ENCODE data around the gene ALG9.

Gene ALG9

DNA sequence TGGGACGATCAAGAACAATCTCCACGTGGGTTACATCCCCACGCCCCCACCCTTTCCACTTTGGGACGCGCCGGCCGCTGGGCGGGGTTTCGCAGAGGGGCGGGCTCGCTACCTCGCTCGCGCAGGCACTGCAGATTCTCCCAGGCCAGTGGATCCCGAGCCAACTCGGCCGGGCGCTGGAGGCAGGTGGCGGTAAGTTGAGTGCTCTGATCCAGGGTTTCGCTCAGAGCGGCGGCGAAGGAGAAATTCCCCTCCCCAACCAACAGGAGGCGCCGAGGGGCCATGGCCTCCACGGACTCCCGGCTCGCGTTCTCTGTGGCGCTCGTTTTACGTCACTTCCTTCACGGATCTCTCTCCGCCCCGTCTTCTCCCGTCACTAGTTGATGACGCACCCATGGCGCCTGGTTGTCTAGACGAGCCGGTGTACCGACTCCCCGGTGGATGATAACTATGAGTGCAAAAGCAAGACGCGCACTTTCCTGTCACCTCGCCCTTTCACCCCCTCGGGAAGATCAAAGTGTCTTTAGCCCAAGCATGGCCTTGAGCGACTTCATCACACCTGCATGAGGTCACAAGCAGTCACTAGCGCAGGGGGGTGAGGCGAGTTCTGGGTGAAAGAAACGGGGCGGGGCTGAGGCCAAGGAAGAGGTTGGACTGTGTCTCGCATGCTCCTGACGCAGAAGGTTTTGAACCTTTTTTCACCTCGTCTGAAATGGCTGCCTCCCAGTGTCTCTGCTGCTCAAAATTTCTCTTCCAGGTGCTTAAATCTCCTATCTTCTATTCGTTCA lies 7.7 kb upstream of the ALG9 start, which contains the start of the genes CFAP68 and FDXACB1:
Gene CFAP68, plus strand, starts transcription at position 693 of the 788 bp plus-strand sequence. Its CDS starts 20 bp downstream, at position 713.
Gene FDXACB1, minus strand, starts transcription at position 317 of the 788 bp plus-strand sequence. Its CDS starts 33 bp downstream, at position 284.
- no peak for FAIRE-seq
- TF ChIP-seq, protein P1, sequence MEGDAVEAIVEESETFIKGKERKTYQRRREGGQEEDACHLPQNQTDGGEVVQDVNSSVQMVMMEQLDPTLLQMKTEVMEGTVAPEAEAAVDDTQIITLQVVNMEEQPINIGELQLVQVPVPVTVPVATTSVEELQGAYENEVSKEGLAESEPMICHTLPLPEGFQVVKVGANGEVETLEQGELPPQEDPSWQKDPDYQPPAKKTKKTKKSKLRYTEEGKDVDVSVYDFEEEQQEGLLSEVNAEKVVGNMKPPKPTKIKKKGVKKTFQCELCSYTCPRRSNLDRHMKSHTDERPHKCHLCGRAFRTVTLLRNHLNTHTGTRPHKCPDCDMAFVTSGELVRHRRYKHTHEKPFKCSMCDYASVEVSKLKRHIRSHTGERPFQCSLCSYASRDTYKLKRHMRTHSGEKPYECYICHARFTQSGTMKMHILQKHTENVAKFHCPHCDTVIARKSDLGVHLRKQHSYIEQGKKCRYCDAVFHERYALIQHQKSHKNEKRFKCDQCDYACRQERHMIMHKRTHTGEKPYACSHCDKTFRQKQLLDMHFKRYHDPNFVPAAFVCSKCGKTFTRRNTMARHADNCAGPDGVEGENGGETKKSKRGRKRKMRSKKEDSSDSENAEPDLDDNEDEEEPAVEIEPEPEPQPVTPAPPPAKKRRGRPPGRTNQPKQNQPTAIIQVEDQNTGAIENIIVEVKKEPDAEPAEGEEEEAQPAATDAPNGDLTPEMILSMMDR (IDR thresholded peaks at IDR 0.05; ENCODE audit: insufficient read depth, missing control alignments), result peak; percentile 75
- DNase-seq (ENCODE audit: insufficient read length, low spot score), result peak; percentile 56

- TF ChIP-seq, protein P1 (IDR thresholded peaks at IDR 0.05; ENCODE audit: insufficient read depth, missing control alignments), result no peak
- FAIRE-seq, result no peak
- no peak for DNase-seq (ENCODE audit: insufficient read length, low spot score)
Measured at GRCh38 chr11:111878385-111878848, 7.0 kb upstream of the ALG9 start.

- TF ChIP-seq, protein P1 (IDR thresholded peaks at IDR 0.05; ENCODE audit: insufficient read depth, missing control alignments), result no peak
- no peak for FAIRE-seq
- no peak for DNase-seq (ENCODE audit: insufficient read length, low spot score)
Measured at GRCh38 chr11:111871693-111872161, 346 bp upstream of the ALG9 start.

DNA sequence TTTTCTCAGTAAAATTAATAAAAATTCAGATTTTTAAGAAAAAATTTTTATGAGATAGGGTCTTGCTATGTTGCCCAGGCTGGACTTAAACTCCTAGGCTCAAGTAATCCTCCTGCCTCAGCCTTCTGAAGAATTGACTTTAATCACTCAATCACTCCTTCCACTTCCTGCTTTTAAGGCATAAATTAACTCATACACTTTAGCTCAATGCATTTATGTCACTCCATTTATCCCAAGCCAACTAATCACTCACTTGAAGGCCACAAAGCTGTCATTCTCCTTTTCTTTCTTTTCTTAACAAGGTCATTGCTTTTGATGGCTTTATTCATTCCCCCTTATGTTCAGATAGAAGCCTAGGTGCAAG lies 877 bp downstream of the ALG9 start:
- FAIRE-seq (no peak), DNase-seq (ENCODE audit: insufficient read length, low spot score) (no peak)
- TF ChIP-seq, protein P1 (IDR thresholded peaks at IDR 0.05; ENCODE audit: insufficient read depth, missing control alignments), result no peak

- FAIRE-seq, result no peak
- no peak for DNase-seq (ENCODE audit: insufficient read length, low spot score)
- TF ChIP-seq, protein P1 (IDR thresholded peaks at IDR 0.05; ENCODE audit: insufficient read depth, missing control alignments), result no peak
Measured at GRCh38 chr11:111870113-111870512, 1.3 kb downstream of the ALG9 start.

- DNase-seq (ENCODE audit: insufficient read length, low spot score), result no peak
- FAIRE-seq, result no peak
- TF ChIP-seq, protein P1 (IDR thresholded peaks at IDR 0.05; ENCODE audit: insufficient read depth, missing control alignments), result no peak
Measured at GRCh38 chr11:111860257-111860656, 11.1 kb downstream of the ALG9 start.

DNA sequence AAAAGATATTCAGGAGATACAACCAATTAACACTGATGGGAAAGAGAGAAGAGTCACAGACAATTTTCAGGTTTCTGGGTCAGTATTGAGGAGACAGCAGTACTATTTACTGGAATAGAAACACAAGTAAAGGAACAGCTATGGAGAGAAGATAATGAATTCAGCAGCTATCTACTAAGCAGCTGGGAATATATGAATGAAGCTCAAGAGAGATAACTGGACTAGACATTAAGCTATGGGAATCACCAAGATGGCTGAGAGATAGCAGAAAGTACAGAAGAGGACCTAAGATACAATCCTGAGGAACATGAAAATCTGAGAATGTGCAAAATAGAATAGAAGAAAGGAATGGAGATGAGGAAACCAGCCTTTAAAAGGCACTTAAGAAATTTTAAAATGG lies 15.9 kb downstream of the ALG9 start:
- TF ChIP-seq, protein P1 (IDR thresholded peaks at IDR 0.05; ENCODE audit: insufficient read depth, missing control alignments), result no peak
- DNase-seq (ENCODE audit: insufficient read length, low spot score), result no peak
- no peak for FAIRE-seq
